Mammary epithelial cell (primary cell): ENCODE data around the gene MTG2.

Experiments
- EZH2 ChIP-seq: IDR thresholded peaks from 2 replicates; pipeline ENCODE4 v1.6.1; 2012; ENCODE audit warnings: low read length, inconsistent platforms, borderline replicate concordance
- TF ChIP-seq, protein P1 (sequence below), 2 donors: IDR thresholded peaks in 1 of 2; conservative IDR thresholded peaks in 1 of 2; 2 replicates each; pipeline ENCODE4 v1.5.1; 2011 to 2012; ENCODE audit warnings: inconsistent platforms in 2 of 2, low read length in 2 of 2, mild to moderate bottlenecking in 2 of 2, control low read depth in 1 of 2, low read depth in 1 of 2; ENCODE audit not compliant: insufficient read depth in 1 of 2; ENCODE audit errors: extremely low read depth in 1 of 2

DNA sequence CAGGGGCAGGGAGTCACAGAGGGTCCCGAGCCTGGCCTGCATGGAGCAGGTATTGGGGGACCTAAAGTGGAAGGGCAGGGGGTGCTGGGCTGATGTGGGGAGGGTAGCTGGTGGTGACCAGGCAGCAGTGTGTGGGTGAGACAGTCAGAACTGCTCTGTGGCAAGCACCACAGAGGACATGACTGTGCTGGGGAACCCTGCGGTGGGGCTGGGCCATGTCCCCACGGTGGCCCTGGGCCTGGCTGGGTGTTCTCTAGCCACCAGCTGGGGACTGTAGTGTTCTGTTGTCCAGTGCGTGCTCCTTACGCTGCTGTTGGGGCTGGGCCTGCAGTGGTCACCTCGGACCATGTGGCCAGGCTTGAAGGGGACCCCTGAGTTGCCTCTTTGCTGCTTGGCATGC is 35.7 kb upstream of the MTG2 start:
- TF ChIP-seq, protein P1, sequence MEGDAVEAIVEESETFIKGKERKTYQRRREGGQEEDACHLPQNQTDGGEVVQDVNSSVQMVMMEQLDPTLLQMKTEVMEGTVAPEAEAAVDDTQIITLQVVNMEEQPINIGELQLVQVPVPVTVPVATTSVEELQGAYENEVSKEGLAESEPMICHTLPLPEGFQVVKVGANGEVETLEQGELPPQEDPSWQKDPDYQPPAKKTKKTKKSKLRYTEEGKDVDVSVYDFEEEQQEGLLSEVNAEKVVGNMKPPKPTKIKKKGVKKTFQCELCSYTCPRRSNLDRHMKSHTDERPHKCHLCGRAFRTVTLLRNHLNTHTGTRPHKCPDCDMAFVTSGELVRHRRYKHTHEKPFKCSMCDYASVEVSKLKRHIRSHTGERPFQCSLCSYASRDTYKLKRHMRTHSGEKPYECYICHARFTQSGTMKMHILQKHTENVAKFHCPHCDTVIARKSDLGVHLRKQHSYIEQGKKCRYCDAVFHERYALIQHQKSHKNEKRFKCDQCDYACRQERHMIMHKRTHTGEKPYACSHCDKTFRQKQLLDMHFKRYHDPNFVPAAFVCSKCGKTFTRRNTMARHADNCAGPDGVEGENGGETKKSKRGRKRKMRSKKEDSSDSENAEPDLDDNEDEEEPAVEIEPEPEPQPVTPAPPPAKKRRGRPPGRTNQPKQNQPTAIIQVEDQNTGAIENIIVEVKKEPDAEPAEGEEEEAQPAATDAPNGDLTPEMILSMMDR (conservative IDR thresholded peaks at IDR 0.05 in 1 of 2, IDR thresholded peaks at IDR 0.05 in 1 of 2; ENCODE audit: extremely low read depth in 1 of 2, insufficient read depth in 1 of 2, low read depth in 1 of 2, low read length in 2 of 2): no peak
- TF ChIP-seq EZH2: no peak
